A549 (cell line): ENCODE measurements around the gene QSER1.

Experiments used
- BHLHE40 ChIP-seq: IDR thresholded peaks from 2 replicates; pipeline ENCODE4 v1.6.1; 2012; ENCODE audit warnings: low read depth, low read length, inconsistent platforms
- CEBPB ChIP-seq, 2 experiments: fragments of >200 bp in 1 of 2; sonication (Bioruptor Twin) in 1 of 2; formaldehyde crosslinking in 1 of 2; IDR thresholded peaks; 2 replicates each; pipeline ENCODE4 v1.6.1; 2012 to 2016
- HOXA7 ChIP-seq: fragments of 250-450 bp; sonication (Bioruptor Pico); IDR thresholded peaks from 2 replicates; pipeline ENCODE4 v1.5.0; 2020; ENCODE audit warnings: mild to moderate bottlenecking, moderate library complexity
- MAFK ChIP-seq: fragments of 450-650 bp; IDR thresholded peaks from 2 replicates; pipeline ENCODE4 v1.6.1; 2014; ENCODE audit not compliant: partially characterized antibody
- NR3C1 ChIP-seq: fragments of >200 bp; sonication (Bioruptor Twin); formaldehyde crosslinking; IDR thresholded peaks from 3 replicates; pipeline ENCODE4 v1.6.1; 2017
- POLR2A ChIP-seq: IDR thresholded peaks from 2 replicates; pipeline ENCODE4 v1.6.1; 2012; ENCODE audit warnings: mild to moderate bottlenecking, low read length
- USF2 ChIP-seq: fragments of 450-650 bp; IDR thresholded peaks from 2 replicates; pipeline ENCODE4 v1.6.1; 2014; ENCODE audit warnings: antibody characterized with exemption
- TF ChIP-seq, protein P1 (sequence below): fragments of >200 bp; sonication (Bioruptor Twin); formaldehyde crosslinking; IDR thresholded peaks from 3 replicates; pipeline ENCODE4 v1.5.1; 2016

DNA sequence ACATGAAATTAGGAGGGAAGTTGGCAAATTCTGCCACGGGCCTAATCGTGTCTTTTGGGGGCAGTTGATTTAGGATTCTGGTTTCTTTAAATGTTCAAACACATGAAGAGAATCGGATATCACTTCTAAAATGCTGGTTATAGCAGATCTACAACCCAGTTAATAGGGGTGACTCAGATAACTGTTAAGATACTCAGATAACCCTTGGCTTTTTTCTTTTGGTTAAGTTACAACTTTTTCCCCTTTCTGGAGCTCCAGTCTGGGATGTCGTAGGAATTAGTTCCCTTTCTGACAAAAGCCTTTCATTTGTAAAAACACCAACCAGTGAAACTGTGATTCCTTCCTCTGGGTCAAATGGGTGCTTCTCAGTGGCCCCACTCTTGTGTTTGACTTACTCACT lies 124.0 kb downstream of the QSER1 start:
- no peak for TF ChIP-seq POLR2A
- TF ChIP-seq NR3C1, result no peak
- TF ChIP-seq, protein P1, sequence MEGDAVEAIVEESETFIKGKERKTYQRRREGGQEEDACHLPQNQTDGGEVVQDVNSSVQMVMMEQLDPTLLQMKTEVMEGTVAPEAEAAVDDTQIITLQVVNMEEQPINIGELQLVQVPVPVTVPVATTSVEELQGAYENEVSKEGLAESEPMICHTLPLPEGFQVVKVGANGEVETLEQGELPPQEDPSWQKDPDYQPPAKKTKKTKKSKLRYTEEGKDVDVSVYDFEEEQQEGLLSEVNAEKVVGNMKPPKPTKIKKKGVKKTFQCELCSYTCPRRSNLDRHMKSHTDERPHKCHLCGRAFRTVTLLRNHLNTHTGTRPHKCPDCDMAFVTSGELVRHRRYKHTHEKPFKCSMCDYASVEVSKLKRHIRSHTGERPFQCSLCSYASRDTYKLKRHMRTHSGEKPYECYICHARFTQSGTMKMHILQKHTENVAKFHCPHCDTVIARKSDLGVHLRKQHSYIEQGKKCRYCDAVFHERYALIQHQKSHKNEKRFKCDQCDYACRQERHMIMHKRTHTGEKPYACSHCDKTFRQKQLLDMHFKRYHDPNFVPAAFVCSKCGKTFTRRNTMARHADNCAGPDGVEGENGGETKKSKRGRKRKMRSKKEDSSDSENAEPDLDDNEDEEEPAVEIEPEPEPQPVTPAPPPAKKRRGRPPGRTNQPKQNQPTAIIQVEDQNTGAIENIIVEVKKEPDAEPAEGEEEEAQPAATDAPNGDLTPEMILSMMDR, result no peak
- TF ChIP-seq CEBPB (IDR thresholded peaks at IDR 0.05), result no peak
- no peak for TF ChIP-seq USF2
- no peak for TF ChIP-seq MAFK
- no peak for TF ChIP-seq HOXA7 (CRISPR knock-in tag)
- no peak for TF ChIP-seq BHLHE40
